NT2/D1 (cell line): ENCODE data around the gene AMIGO3.

Source experiments
- SUZ12 ChIP-seq: IDR thresholded peaks from 2 replicates; pipeline ENCODE4 v1.6.1; 2011; ENCODE audit not compliant: insufficient read length, insufficient read depth; ENCODE audit errors: extremely low read depth
- YY1 ChIP-seq: IDR thresholded peaks from 2 replicates; pipeline ENCODE4 v1.6.1; 2011; ENCODE audit not compliant: insufficient read length, insufficient read depth
- ZNF274 ChIP-seq: IDR thresholded peaks from 2 replicates; pipeline ENCODE4 v1.6.1; 2011; ENCODE audit warnings: mild to moderate bottlenecking, low read depth, low read length

GRCh38 chr3:49703956-49704355, 15.5 kb downstream of the AMIGO3 start:
- TF ChIP-seq YY1 (no peak), SUZ12 (no peak), ZNF274 (no peak)
